Measurements from ENCODE around the gene PODXL2. TPM values are rescaled to one million over a fixed set of nuclear protein-coding genes. Genes with fewer than 3 reads are reported as not detected.

PODXL2 gene
- polyA plus RNA-seq, 1 donor (not counting 4 experiments of a cell fraction or from before 2014, with no cell fraction given), result 1.6 TPM

GRCh38 chr3:127722091-127722784 is 93.3 kb downstream of the PODXL2 start:
- Histone ChIP-seq H3K9ac (ENCODE audit: control insufficient read depth, extremely low read depth, insufficient read depth, low read length) (no peak overlapping the region), H3K4me2 (ENCODE audit: control insufficient read depth, extremely low read depth, insufficient read depth, low read depth, low read length) (no peak overlapping the region)
- FAIRE-seq, result no peak

More at GRCh38 chr3:127722091-127722784, 93.3 kb downstream of the PODXL2 start:
- H3K4me1 ChIP-seq (ENCODE audit: control insufficient read depth, extremely low read depth, insufficient read depth, low read length), result peaks cover 6% of the 10 kb centered on the region
- H3K36me3 ChIP-seq (ENCODE audit: control insufficient read depth in 2 of 2, extremely low read depth in 1 of 2, insufficient read depth in 2 of 2, low read length in 2 of 2), result peaks cover 0 to 1% of the 10 kb centered on the region in 2 experiments
- H3K9me3 ChIP-seq (ENCODE audit: control insufficient read depth, low read depth, low read length), result no peaks in the 10 kb centered on the region
- H3K4me3 ChIP-seq (ENCODE audit: control insufficient read depth in 2 of 3, extremely low read depth in 1 of 3, insufficient read depth in 2 of 3, low read depth in 1 of 3, low read length in 3 of 3), result no peak overlapping the region
- H3K27ac ChIP-seq (ENCODE audit: control insufficient read depth, insufficient read depth, low read length), result no peak overlapping the region
- H3K9me1 ChIP-seq (ENCODE audit: control insufficient read depth, extremely low read depth, insufficient read depth, low read length), result no peaks in the 10 kb centered on the region
- dilution Hi-C loops (cut with MboI; ENCODE audit: extremely low pct_ligation_motif_present, low sequenced_read_pairs), result no loop called here
- DNase-seq (ENCODE audit: low read depth, low spot score), result no peak
- H2AFZ ChIP-seq (ENCODE audit: control insufficient read depth, low read length), result peak overlapping the region; percentile 26
- no peaks in the 10 kb centered on the region for H3K79me2 ChIP-seq (ENCODE audit: control insufficient read depth, insufficient read depth, low read length)
- H3K27me3 ChIP-seq (ENCODE audit: control insufficient read depth, extremely low read depth, insufficient read depth, low read length), result no peaks in the 10 kb centered on the region
- TF ChIP-seq CTCF (optimal IDR thresholded peaks at IDR 0.05 in 1 of 3, IDR thresholded peaks at IDR 0.05 in 1 of 3, conservative IDR thresholded peaks at IDR 0.05 in 1 of 3; ENCODE audit: extremely low read depth in 1 of 3, insufficient read depth in 2 of 3, low read length in 3 of 3) (no peak), EZH2 (IDR thresholded peaks at IDR 0.05; ENCODE audit: low read length) (no peak)
- no peaks in the 10 kb centered on the region for H4K20me1 ChIP-seq (ENCODE audit: control insufficient read depth, extremely low read depth, insufficient read depth, low read length)

Small RNAs within 50 kb of the gene (small RNA-seq; reads per million reads assigned to genes)
- gene MIR7976 (ENCODE audit: insufficient read length in 3 of 3, low read depth in 3 of 3, low replicate concordance in 1 of 3), result 0 to 1.8 (median 0.67) reads per million in 3 experiments

Other genes starting within 250 kb of the PODXL2 start
- gene TPRA1, start 38.5 kb upstream of the PODXL2 start, polyA plus RNA-seq, result 22.2 to 43.5 TPM (median 23.7 TPM) in 3 replicates
- 9.4 to 24.0 TPM (median 18.3 TPM) in 3 replicates for gene MCM2, start 30.8 kb upstream of the PODXL2 start, polyA plus RNA-seq
- 11.6 to 15.2 TPM (median 13.7 TPM) in 3 replicates for gene ABTB1, start 43.8 kb downstream of the PODXL2 start, polyA plus RNA-seq
- gene MGLL, start 193.3 kb downstream of the PODXL2 start, polyA plus RNA-seq, result 13.4 to 34.2 TPM (median 17.8 TPM) in 3 replicates

Data from keratinocyte (primary cell).